Stimulated activated CD8-positive, alpha-beta memory T cell treated with anti-CD3 and anti-CD28 coated beads, Interleukin-7, amount 100 ng/mL, for 1 hour (primary cell): ENCODE data around the gene DIP2C.
"Not testable (repeated sequence)": the region's sequence is repeated elsewhere in the genome, so short reads cannot be mapped to it uniquely, and the experiment has no call there.

Experiments used
- DNase-seq, 2 donors: peaks; one replicate each; pipeline ENCODE4 v3.0.0-alpha.2; 2020; ENCODE audit warnings: low read depth in 2 of 2

Gene DIP2C

GRCh38 chr10:354901-355617, 334.4 kb downstream of the DIP2C start:
- DNase-seq, result no peak

GRCh38 chr10:352476-353235, 336.8 kb downstream of the DIP2C start:
- DNase-seq, result no peak

- DNase-seq, result no peak
These were observed 337.6 kb downstream of the DIP2C start for GRCh38 chr10:351770-352334.

- DNase-seq, result no peak
These were observed 338.4 kb downstream of the DIP2C start for GRCh38 chr10:350981-351501.

- no peak for DNase-seq
These were observed 340.4 kb downstream of the DIP2C start for GRCh38 chr10:349081-349480.

- no peak for DNase-seq
These were observed 341.0 kb downstream of the DIP2C start for GRCh38 chr10:348456-348855.

- DNase-seq, result not testable (repeated sequence)
These were observed 341.7 kb downstream of the DIP2C start for GRCh38 chr10:347774-348173.

- DNase-seq, result not testable (repeated sequence)
These were observed 342.3 kb downstream of the DIP2C start for GRCh38 chr10:347190-347589.

- no peak for DNase-seq
These were observed 344.8 kb downstream of the DIP2C start for GRCh38 chr10:344582-345200.

GRCh38 chr10:343231-344220, 345.9 kb downstream of the DIP2C start:
- DNase-seq, result no peak

- no peak for DNase-seq
These were observed 348.3 kb downstream of the DIP2C start for GRCh38 chr10:341081-341740.

- DNase-seq, result no peak
These were observed 348.8 kb downstream of the DIP2C start for GRCh38 chr10:340646-341045.

- no peak for DNase-seq
These were observed 350.5 kb downstream of the DIP2C start for GRCh38 chr10:339038-339391.

- no peak for DNase-seq
These were observed 351.1 kb downstream of the DIP2C start for GRCh38 chr10:338171-339037.

GRCh38 chr10:336247-336646, 353.2 kb downstream of the DIP2C start:
- no peak for DNase-seq

- no peak for DNase-seq
These were observed 354.2 kb downstream of the DIP2C start for GRCh38 chr10:335151-335800.

GRCh38 chr10:331186-331585, 358.3 kb downstream of the DIP2C start:
- no peak for DNase-seq

GRCh38 chr10:329361-330099, 359.9 kb downstream of the DIP2C start:
- no peak for DNase-seq
